ENCODE data around the gene DAPK1.

The DAPK1 gene

GRCh38 chr9:87519461-87519860, 21.8 kb downstream of the DAPK1 start (continued):
- TF ChIP-seq TCF4 (CRISPR knock-in tag; IDR thresholded peaks at IDR 0.05; ENCODE audit: borderline replicate concordance) (no peak), CREB5 (CRISPR knock-in tag; IDR thresholded peaks at IDR 0.05; ENCODE audit: low read depth) (no peak), ZNF8 (CRISPR knock-in tag; IDR thresholded peaks at IDR 0.05) (no peak), SNAI2 (CRISPR knock-in tag; IDR thresholded peaks at IDR 0.05) (no peak), OSR1 (CRISPR knock-in tag; IDR thresholded peaks at IDR 0.05) (no peak), TOX (CRISPR knock-in tag; IDR thresholded peaks at IDR 0.05; ENCODE audit: borderline replicate concordance) (no peak), ZFP3 (CRISPR knock-in tag; IDR thresholded peaks at IDR 0.05) (no peak), ZNF565 (CRISPR knock-in tag; conservative IDR thresholded peaks at IDR 0.05; ENCODE audit: low read depth) (no peak)

GRCh38 chr9:87520172-87520683, 22.6 kb downstream of the DAPK1 start:
- ATAC-seq = no peak

GRCh38 chr9:87521834-87522233, 24.2 kb downstream of the DAPK1 start:
- no peak for ATAC-seq
- no peak for TF ChIP-seq CREB5 (CRISPR knock-in tag; IDR thresholded peaks at IDR 0.05; ENCODE audit: low read depth)
- no peak for TF ChIP-seq GLIS3 (CRISPR knock-in tag; IDR thresholded peaks at IDR 0.05)
- TF ChIP-seq ZC3H10 (CRISPR knock-in tag; IDR thresholded peaks at IDR 0.05) = no peak
- TF ChIP-seq ISL1 (CRISPR knock-in tag; IDR thresholded peaks at IDR 0.05) = no peak
- TF ChIP-seq, protein P1, sequence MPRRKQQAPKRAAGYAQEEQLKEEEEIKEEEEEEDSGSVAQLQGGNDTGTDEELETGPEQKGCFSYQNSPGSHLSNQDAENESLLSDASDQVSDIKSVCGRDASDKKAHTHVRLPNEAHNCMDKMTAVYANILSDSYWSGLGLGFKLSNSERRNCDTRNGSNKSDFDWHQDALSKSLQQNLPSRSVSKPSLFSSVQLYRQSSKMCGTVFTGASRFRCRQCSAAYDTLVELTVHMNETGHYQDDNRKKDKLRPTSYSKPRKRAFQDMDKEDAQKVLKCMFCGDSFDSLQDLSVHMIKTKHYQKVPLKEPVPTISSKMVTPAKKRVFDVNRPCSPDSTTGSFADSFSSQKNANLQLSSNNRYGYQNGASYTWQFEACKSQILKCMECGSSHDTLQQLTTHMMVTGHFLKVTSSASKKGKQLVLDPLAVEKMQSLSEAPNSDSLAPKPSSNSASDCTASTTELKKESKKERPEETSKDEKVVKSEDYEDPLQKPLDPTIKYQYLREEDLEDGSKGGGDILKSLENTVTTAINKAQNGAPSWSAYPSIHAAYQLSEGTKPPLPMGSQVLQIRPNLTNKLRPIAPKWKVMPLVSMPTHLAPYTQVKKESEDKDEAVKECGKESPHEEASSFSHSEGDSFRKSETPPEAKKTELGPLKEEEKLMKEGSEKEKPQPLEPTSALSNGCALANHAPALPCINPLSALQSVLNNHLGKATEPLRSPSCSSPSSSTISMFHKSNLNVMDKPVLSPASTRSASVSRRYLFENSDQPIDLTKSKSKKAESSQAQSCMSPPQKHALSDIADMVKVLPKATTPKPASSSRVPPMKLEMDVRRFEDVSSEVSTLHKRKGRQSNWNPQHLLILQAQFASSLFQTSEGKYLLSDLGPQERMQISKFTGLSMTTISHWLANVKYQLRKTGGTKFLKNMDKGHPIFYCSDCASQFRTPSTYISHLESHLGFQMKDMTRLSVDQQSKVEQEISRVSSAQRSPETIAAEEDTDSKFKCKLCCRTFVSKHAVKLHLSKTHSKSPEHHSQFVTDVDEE (CRISPR knock-in tag; IDR thresholded peaks at IDR 0.05) = no peak
- no peak for TF ChIP-seq PPARA (CRISPR knock-in tag; IDR thresholded peaks at IDR 0.05; ENCODE audit: borderline replicate concordance)
- no peak for TF ChIP-seq BACH2 (CRISPR knock-in tag; IDR thresholded peaks at IDR 0.05; ENCODE audit: borderline replicate concordance)
- TF ChIP-seq ZFP30 (CRISPR knock-in tag; IDR thresholded peaks at IDR 0.05) = no peak
- TF ChIP-seq ZNF8 (CRISPR knock-in tag; IDR thresholded peaks at IDR 0.05) = no peak
- no peak for TF ChIP-seq POU6F1 (CRISPR knock-in tag; IDR thresholded peaks at IDR 0.05; ENCODE audit: borderline replicate concordance, low read depth)
- no peak for TF ChIP-seq ARNTL (CRISPR knock-in tag; IDR thresholded peaks at IDR 0.05; ENCODE audit: borderline replicate concordance, low read depth)
- TF ChIP-seq TOX (CRISPR knock-in tag; IDR thresholded peaks at IDR 0.05; ENCODE audit: borderline replicate concordance) = no peak
- TF ChIP-seq CSRNP3 (CRISPR knock-in tag; IDR thresholded peaks at IDR 0.05) = no peak
- TF ChIP-seq SNAI2 (CRISPR knock-in tag; IDR thresholded peaks at IDR 0.05) = no peak
- no peak for TF ChIP-seq TCF4 (CRISPR knock-in tag; IDR thresholded peaks at IDR 0.05; ENCODE audit: borderline replicate concordance)
- no peak for TF ChIP-seq RARB (CRISPR knock-in tag; IDR thresholded peaks at IDR 0.05)
- no peak for TF ChIP-seq ESRRG (CRISPR knock-in tag; IDR thresholded peaks at IDR 0.05)

More at GRCh38 chr9:87520172-87520683, 22.6 kb downstream of the DAPK1 start:
- TF ChIP-seq ZC3H10 (CRISPR knock-in tag; IDR thresholded peaks at IDR 0.05) = no peak
- no peak for TF ChIP-seq BACH2 (CRISPR knock-in tag; IDR thresholded peaks at IDR 0.05; ENCODE audit: borderline replicate concordance)
- TF ChIP-seq RARB (CRISPR knock-in tag; IDR thresholded peaks at IDR 0.05) = no peak
- TF ChIP-seq ARNTL (CRISPR knock-in tag; IDR thresholded peaks at IDR 0.05; ENCODE audit: borderline replicate concordance, low read depth) = no peak
- TF ChIP-seq CREB5 (CRISPR knock-in tag; IDR thresholded peaks at IDR 0.05; ENCODE audit: low read depth) = no peak

Data from SK-N-SH treated with all-trans-retinoic acid at 6 μM for 48 hours (cell line).